Measurements from ENCODE around the gene SYNRG.

The SYNRG gene

GRCh38 chr17:37493249-37494027 lies 115.8 kb downstream of the SYNRG start:
- in situ Hi-C loops (cut with MboI; ENCODE audit: low sequenced_read_pairs, unreplicated experiment): no loop called here
- no peak for DNase-seq (ENCODE audit: low spot score)
- no peak for TF ChIP-seq CTCF (IDR thresholded peaks at IDR 0.05; ENCODE audit: borderline replicate concordance, control extremely low read depth, extremely low read depth, insufficient read depth, missing control alignments)

- no peak for TF ChIP-seq CTCF (IDR thresholded peaks at IDR 0.05; ENCODE audit: borderline replicate concordance, control extremely low read depth, extremely low read depth, insufficient read depth, missing control alignments)
- no peak for DNase-seq (ENCODE audit: low spot score)
- in situ Hi-C loops (cut with MboI; ENCODE audit: low sequenced_read_pairs, unreplicated experiment): no loop called here
Observed at GRCh38 chr17:37492167-37492566, 117.1 kb downstream of the SYNRG start.

- TF ChIP-seq CTCF (IDR thresholded peaks at IDR 0.05; ENCODE audit: borderline replicate concordance, control extremely low read depth, extremely low read depth, insufficient read depth, missing control alignments): no peak
Observed at GRCh38 chr17:37490638-37491614, 118.3 kb downstream of the SYNRG start.

DNA sequence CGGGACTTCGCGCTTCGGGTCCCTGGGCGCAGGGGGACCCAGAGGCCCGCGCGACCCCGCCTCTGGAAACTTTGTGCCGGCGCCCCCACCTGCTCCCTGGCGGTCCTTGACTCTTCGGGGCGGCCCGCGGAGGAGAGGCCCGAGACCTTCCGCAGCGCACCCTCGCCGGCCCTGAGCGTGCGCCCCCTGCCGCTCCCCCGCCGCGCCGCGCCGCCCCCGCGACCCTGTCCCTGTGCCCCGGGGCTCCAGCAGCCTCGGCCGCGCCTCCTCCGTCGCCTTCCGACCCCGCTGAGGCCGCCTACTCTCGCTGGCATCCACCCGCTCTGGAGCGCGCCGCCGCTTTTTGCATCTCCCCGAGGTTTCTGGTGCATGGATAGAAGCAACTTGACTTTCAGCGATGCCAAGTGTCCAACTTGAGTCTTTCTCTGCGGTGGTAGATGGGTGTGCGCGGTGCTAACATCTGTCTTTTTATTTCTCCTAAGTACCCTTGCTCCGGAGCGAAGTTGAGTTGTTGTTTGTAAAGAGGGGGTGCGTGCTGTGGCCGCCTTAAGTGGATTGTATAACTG lies 119.1 kb downstream of the SYNRG start:
- DNase-seq (ENCODE audit: low spot score): peak; percentile 81
- TF ChIP-seq CTCF (IDR thresholded peaks at IDR 0.05; ENCODE audit: borderline replicate concordance, control extremely low read depth, extremely low read depth, insufficient read depth, missing control alignments): peak; percentile 55
- in situ Hi-C loops (cut with MboI; ENCODE audit: low sequenced_read_pairs, unreplicated experiment): no loop called here

More at GRCh38 chr17:37490638-37491614, 118.3 kb downstream of the SYNRG start:
- no peak for DNase-seq (ENCODE audit: low spot score)
- in situ Hi-C loops (cut with MboI; ENCODE audit: low sequenced_read_pairs, unreplicated experiment): no loop called here

GRCh38 chr17:37489197-37490001 lies 119.8 kb downstream of the SYNRG start, which contains the start of gene DUSP14:
Gene DUSP14 (plus strand): TSS chr17:37489891. CDS start chr17:37512273, 22,382 bp downstream.
- TF ChIP-seq CTCF (IDR thresholded peaks at IDR 0.05; ENCODE audit: borderline replicate concordance, control extremely low read depth, extremely low read depth, insufficient read depth, missing control alignments): no peak
- peak; percentile 97 for DNase-seq (ENCODE audit: low spot score)
- in situ Hi-C loops (cut with MboI; ENCODE audit: low sequenced_read_pairs, unreplicated experiment): no loop called here

All from GM13976 (cell line).